GM19463 (cell line): ENCODE results near the gene CALU.

ENCODE experiments used
- ATAC-seq: cut with Tn5 transposase; IDR thresholded peaks from one replicate; pipeline ENCODE4 v1.9.1; 2021; ENCODE audit warnings: mild to moderate bottlenecking, moderate library complexity; ENCODE audit not compliant: unreplicated experiment

Gene CALU

GRCh38 chr7:128721376-128721775 lies 17.8 kb upstream of the CALU start:
- no peak for ATAC-seq

GRCh38 chr7:128724743-128725142 lies 14.4 kb upstream of the CALU start:
- no peak for ATAC-seq

GRCh38 chr7:128725531-128725930 lies 13.6 kb upstream of the CALU start:
- ATAC-seq, result no peak

- no peak for ATAC-seq
These were observed 13.0 kb upstream of the CALU start for GRCh38 chr7:128726059-128726736.

- ATAC-seq, result no peak
These were observed 12.5 kb upstream of the CALU start for GRCh38 chr7:128726737-128727072.

GRCh38 chr7:128727239-128727638 lies 11.9 kb upstream of the CALU start:
- ATAC-seq, result no peak

GRCh38 chr7:128728598-128728997 lies 10.6 kb upstream of the CALU start:
- ATAC-seq, result no peak

- ATAC-seq, result no peak
These were observed 9.7 kb upstream of the CALU start for GRCh38 chr7:128729494-128729893.

- ATAC-seq, result no peak
These were observed 8.0 kb upstream of the CALU start for GRCh38 chr7:128731184-128731583.

GRCh38 chr7:128732521-128733277 lies 6.5 kb upstream of the CALU start:
- no peak for ATAC-seq

GRCh38 chr7:128733278-128733645 lies 5.9 kb upstream of the CALU start:
- ATAC-seq, result no peak

- ATAC-seq, result no peak
These were observed 4.3 kb upstream of the CALU start for GRCh38 chr7:128734890-128735289.

GRCh38 chr7:128735436-128735835 lies 3.7 kb upstream of the CALU start:
- ATAC-seq, result no peak

- no peak for ATAC-seq
These were observed 1.7 kb upstream of the CALU start for GRCh38 chr7:128737441-128737840.

- ATAC-seq, result no peak
These were observed 1.2 kb upstream of the CALU start for GRCh38 chr7:128737867-128738385.

- peak; percentile 3 for ATAC-seq
These were observed 550 bp upstream of the CALU start for GRCh38 chr7:128738570-128739047.

GRCh38 chr7:128739990-128740682 lies 977 bp downstream of the CALU start:
- ATAC-seq, result no peak

- ATAC-seq, result no peak
These were observed 1.8 kb downstream of the CALU start for GRCh38 chr7:128740996-128741395.

GRCh38 chr7:128741491-128741890 lies 2.3 kb downstream of the CALU start:
- no peak for ATAC-seq

GRCh38 chr7:128742206-128742605 lies 3.0 kb downstream of the CALU start:
- no peak for ATAC-seq

- ATAC-seq, result no peak
These were observed 4.1 kb downstream of the CALU start for GRCh38 chr7:128743112-128743772.
